H9 (cell line): ENCODE results near the gene TRIO. TPM values are rescaled to one million over a fixed set of nuclear protein-coding genes. Genes with fewer than 3 reads are reported as not detected.

ENCODE experiments used
- DNase-seq: peaks from one replicate; pipeline ENCODE4 v3.0.0-alpha.2; 2017
- H2AFZ ChIP-seq: one replicate; pipeline ENCODE4 v1.6.1; 2013; ENCODE audit warnings: mild to moderate bottlenecking, low read length, control low read depth, moderate library complexity
- H2AK5ac ChIP-seq: 2 replicates; pipeline ENCODE4 v1.6.1; 2013; ENCODE audit warnings: low read length, control low read depth, mixed read lengths; ENCODE audit not compliant: insufficient read length
- H2BK120ac ChIP-seq: one replicate; pipeline ENCODE4 v1.6.1; 2013; ENCODE audit warnings: low read depth, mild to moderate bottlenecking, low read length, control low read depth, inconsistent platforms; ENCODE audit not compliant: poor library complexity, severe bottlenecking
- H2BK12ac ChIP-seq: 2 replicates; pipeline ENCODE4 v1.6.1; 2013; ENCODE audit warnings: low read length, control low read depth, mixed read lengths, low read depth; ENCODE audit not compliant: insufficient read length
- H2BK15ac ChIP-seq: 2 replicates; pipeline ENCODE4 v1.6.1; 2013; ENCODE audit warnings: low read depth, low read length, control low read depth
- H2BK20ac ChIP-seq: one replicate; pipeline ENCODE4 v1.6.1; 2013; ENCODE audit warnings: low read depth, mild to moderate bottlenecking, low read length, control low read depth, inconsistent platforms; ENCODE audit not compliant: poor library complexity, severe bottlenecking
- H2BK5ac ChIP-seq: 2 replicates; pipeline ENCODE4 v1.6.1; 2013; ENCODE audit warnings: low read length, control low read depth, mixed read lengths; ENCODE audit not compliant: insufficient read length
- H3K14ac ChIP-seq: 2 replicates; pipeline ENCODE4 v1.6.1; 2013; ENCODE audit warnings: low read length, control low read depth; ENCODE audit not compliant: insufficient read depth
- H3K18ac ChIP-seq: 2 replicates; pipeline ENCODE4 v1.6.1; 2013; ENCODE audit warnings: low read depth, mild to moderate bottlenecking, mixed read lengths, low read length, control low read depth; ENCODE audit not compliant: insufficient read length
- H3K23ac ChIP-seq: 2 replicates; pipeline ENCODE4 v1.6.1; 2013; ENCODE audit warnings: low read length, control low read depth, mixed read lengths, low read depth; ENCODE audit not compliant: insufficient read length
- H3K23me2 ChIP-seq: 2 replicates; pipeline ENCODE4 v1.6.1; 2013; ENCODE audit warnings: low read depth, mild to moderate bottlenecking, mixed read lengths, low read length, control low read depth; ENCODE audit not compliant: insufficient read length, poor library complexity, severe bottlenecking
- H3K27ac ChIP-seq: 2 replicates; pipeline ENCODE4 v1.5.1; 2013; ENCODE audit warnings: low read length, control low read depth, mixed read lengths, low read depth; ENCODE audit not compliant: insufficient read length
- H3K27me3 ChIP-seq: 2 replicates; pipeline ENCODE4 v1.6.1; 2013; ENCODE audit warnings: low read length, control low read depth, inconsistent platforms; ENCODE audit not compliant: insufficient read depth
- H3K4ac ChIP-seq: 2 replicates; pipeline ENCODE4 v1.6.1; 2013; ENCODE audit warnings: low read depth, mild to moderate bottlenecking, control low read depth, inconsistent platforms, low read length, moderate library complexity
- H3K4me1 ChIP-seq: 2 replicates; pipeline ENCODE4 v1.6.1; 2013; ENCODE audit warnings: low read length, control low read depth, inconsistent platforms; ENCODE audit not compliant: insufficient read depth
- H3K4me2 ChIP-seq: 2 replicates; pipeline ENCODE4 v1.6.1; 2013; ENCODE audit warnings: low read length, control low read depth, mixed read lengths; ENCODE audit not compliant: insufficient read length, insufficient read depth
- H3K56ac ChIP-seq: 2 replicates; pipeline ENCODE4 v1.6.1; 2013; ENCODE audit warnings: low read depth, mild to moderate bottlenecking, mixed read lengths, low read length, control low read depth; ENCODE audit not compliant: insufficient read length
- H3K79me1 ChIP-seq: 2 replicates; pipeline ENCODE4 v1.6.1; 2013; ENCODE audit warnings: low read depth, mild to moderate bottlenecking, moderate library complexity, low read length, control low read depth, inconsistent platforms; ENCODE audit not compliant: insufficient read depth, poor library complexity, severe bottlenecking
- H3K79me2 ChIP-seq: 2 replicates; pipeline ENCODE4 v1.6.1; 2013; ENCODE audit warnings: low read length, control low read depth, inconsistent platforms; ENCODE audit not compliant: insufficient read depth
- H3K9ac ChIP-seq: 2 replicates; pipeline ENCODE4 v1.6.1; 2013; ENCODE audit warnings: low read length, control low read depth, mixed read lengths; ENCODE audit not compliant: insufficient read length; ENCODE audit errors: extremely low read depth
- H3K9me3 ChIP-seq: one replicate; pipeline ENCODE4 v1.6.1; 2013; ENCODE audit warnings: low read depth, low read length, inconsistent platforms; ENCODE audit not compliant: control insufficient read depth
- H3T11ph ChIP-seq: one replicate; pipeline ENCODE4 v1.6.1; 2013; ENCODE audit warnings: mild to moderate bottlenecking, low read length, control low read depth, inconsistent platforms
- H4K20me1 ChIP-seq: one replicate; pipeline ENCODE4 v1.6.1; 2013; ENCODE audit not compliant: control insufficient read depth, insufficient read length, insufficient read depth
- H4K5ac ChIP-seq: 2 replicates; pipeline ENCODE4 v1.6.1; 2013; ENCODE audit warnings: low read depth, mild to moderate bottlenecking, mixed read lengths, low read length, control low read depth; ENCODE audit not compliant: insufficient read length
- H4K8ac ChIP-seq: replicated peaks from 2 replicates; pipeline ENCODE4 v1.6.1; 2013; ENCODE audit warnings: low read length, control low read depth, mixed read lengths, low read depth; ENCODE audit not compliant: insufficient read length
- H4K91ac ChIP-seq: 2 replicates; pipeline ENCODE4 v1.6.1; 2013; ENCODE audit warnings: low read depth, mild to moderate bottlenecking, moderate library complexity, mixed read lengths, low read length, control low read depth; ENCODE audit not compliant: insufficient read length
- H3K27ac Mint-ChIP-seq, 3 experiments: 2 replicates in 2 of 3; 3 replicates in 1 of 3; pipeline ENCODE4 v1.8.0; 2020 to 2021; ENCODE audit warnings: mixed read lengths in 3 of 3, mild to moderate bottlenecking in 1 of 3, moderate library complexity in 1 of 3
- H3K27me3 Mint-ChIP-seq: 2 replicates; pipeline ENCODE4 v1.8.0; 2021; ENCODE audit warnings: low read depth, mild to moderate bottlenecking, moderate library complexity, mixed read lengths
- H3K36me3 Mint-ChIP-seq, 3 experiments: 2 replicates in 2 of 3; 3 replicates in 1 of 3; pipeline ENCODE4 v1.8.0; 2020 to 2021; ENCODE audit warnings: low read depth in 3 of 3, mixed read lengths in 3 of 3; ENCODE audit not compliant: insufficient read depth in 1 of 3
- H3K4me1 Mint-ChIP-seq, 2 experiments: 2 replicates each; pipeline ENCODE4 v1.8.0; 2020; ENCODE audit warnings: mixed read lengths in 2 of 2
- H3K4me3 Mint-ChIP-seq, 2 experiments: 2 replicates in 1 of 2; 3 replicates in 1 of 2; pipeline ENCODE4 v1.8.0; 2020 to 2021; ENCODE audit warnings: mild to moderate bottlenecking in 2 of 2, mixed read lengths in 2 of 2, moderate library complexity in 1 of 2
- H3K9me3 Mint-ChIP-seq, 2 experiments: 2 replicates in 1 of 2; 3 replicates in 1 of 2; pipeline ENCODE4 v1.8.0; 2020; ENCODE audit warnings: mild to moderate bottlenecking in 2 of 2, mixed read lengths in 2 of 2, moderate library complexity in 1 of 2
- WGBS: extraction: QIAGEN DNeasy Blood & Tissue Kit; methylation state at CpG from one replicate; pipeline ENCODE4 v1.1.7; 2013; ENCODE audit warnings: missing lambda C conversion rate, low lambda C conversion rate, mixed read lengths; ENCODE audit not compliant: insufficient read length; ENCODE audit errors: extremely low coverage; 5-methylcytosine and 5-hydroxymethylcytosine counted together
- total RNA-seq: library from RNA; stranded (reverse); gene quantifications from 2 replicates; pipeline ENCODE4 v1.2.1, GENCODE V29; 2021
- TF ChIP-seq, protein P1 (sequence below): fragments of 200-600 bp; sonication (generic); conservative IDR thresholded peaks from 3 replicates; pipeline ENCODE4 v1.8.0; 2021; ENCODE audit warnings: antibody characterized with exemption, mild to moderate bottlenecking

Gene TRIO
- total RNA-seq, 1 experiment from 2014 or later = 87.8 TPM

DNA sequence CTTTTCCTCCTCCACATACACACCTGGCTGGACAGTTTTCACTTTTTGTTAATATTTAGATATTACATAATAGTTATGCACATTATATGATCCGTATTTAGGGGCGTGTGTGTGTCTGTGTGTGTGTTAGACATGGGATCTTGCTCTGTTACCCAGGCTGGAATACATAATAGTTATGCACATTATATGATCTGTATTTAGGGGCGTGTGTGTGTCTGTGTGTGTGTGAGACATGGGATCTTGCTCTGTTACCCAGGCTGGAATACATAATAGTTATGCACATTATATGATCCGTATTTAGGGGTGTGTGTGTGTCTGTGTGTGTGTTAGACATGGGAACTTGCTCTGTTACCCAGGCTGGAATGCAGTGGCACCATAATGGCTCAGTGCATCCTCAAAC, 239.5 kb downstream of the TRIO start:
- H3K9me3 Mint-ChIP-seq = no peaks in the 10 kb centered on the region
- Histone ChIP-seq H4K91ac (no peak overlapping the region), H3K18ac (no peak overlapping the region), H3K56ac (no peak overlapping the region), H3K9ac (no peak overlapping the region), H4K8ac (no peak overlapping the region), H3K27me3 (no peaks in the 10 kb centered on the region), H4K5ac (no peak overlapping the region), H3K14ac (no peak overlapping the region), H3K4ac (no peak overlapping the region), H3K79me2 (no peaks in the 10 kb centered on the region), H2BK5ac (no peak overlapping the region), H2BK12ac (no peak overlapping the region), H2AK5ac (no peak overlapping the region), H3T11ph (no peak overlapping the region), H2AFZ (no peak overlapping the region), H3K4me2 (no peak overlapping the region), H3K9me3 (no peaks in the 10 kb centered on the region), H3K23me2 (peaks cover 5% of the 10 kb centered on the region), H3K79me1 (no peaks in the 10 kb centered on the region), H2BK120ac (no peak overlapping the region), H3K23ac (no peak overlapping the region), H3K27ac (no peak overlapping the region), H3K4me1 (peaks cover 5% of the 10 kb centered on the region), H2BK20ac (no peak overlapping the region), H4K20me1 (no peaks in the 10 kb centered on the region), H2BK15ac (no peak overlapping the region)
- peaks cover 37 to 40% of the 10 kb centered on the region in 2 experiments for H3K4me1 Mint-ChIP-seq
- no CpG with 5 or more reads among the region's 4 CpGs for WGBS
- no peak overlapping the region; a peak in 1 of 7 replicates for H3K27ac Mint-ChIP-seq
- H3K4me3 Mint-ChIP-seq = no peak overlapping the region
- H3K36me3 Mint-ChIP-seq = peaks cover 15 to 53% (median 45%) of the 10 kb centered on the region in 3 experiments; a peak in 6 of 7 replicates
- no peaks in the 10 kb centered on the region for H3K27me3 Mint-ChIP-seq
- no peak for DNase-seq
- TF ChIP-seq, protein P1, sequence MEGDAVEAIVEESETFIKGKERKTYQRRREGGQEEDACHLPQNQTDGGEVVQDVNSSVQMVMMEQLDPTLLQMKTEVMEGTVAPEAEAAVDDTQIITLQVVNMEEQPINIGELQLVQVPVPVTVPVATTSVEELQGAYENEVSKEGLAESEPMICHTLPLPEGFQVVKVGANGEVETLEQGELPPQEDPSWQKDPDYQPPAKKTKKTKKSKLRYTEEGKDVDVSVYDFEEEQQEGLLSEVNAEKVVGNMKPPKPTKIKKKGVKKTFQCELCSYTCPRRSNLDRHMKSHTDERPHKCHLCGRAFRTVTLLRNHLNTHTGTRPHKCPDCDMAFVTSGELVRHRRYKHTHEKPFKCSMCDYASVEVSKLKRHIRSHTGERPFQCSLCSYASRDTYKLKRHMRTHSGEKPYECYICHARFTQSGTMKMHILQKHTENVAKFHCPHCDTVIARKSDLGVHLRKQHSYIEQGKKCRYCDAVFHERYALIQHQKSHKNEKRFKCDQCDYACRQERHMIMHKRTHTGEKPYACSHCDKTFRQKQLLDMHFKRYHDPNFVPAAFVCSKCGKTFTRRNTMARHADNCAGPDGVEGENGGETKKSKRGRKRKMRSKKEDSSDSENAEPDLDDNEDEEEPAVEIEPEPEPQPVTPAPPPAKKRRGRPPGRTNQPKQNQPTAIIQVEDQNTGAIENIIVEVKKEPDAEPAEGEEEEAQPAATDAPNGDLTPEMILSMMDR = no peak
